ENCODE results near the gene PLA2G2F.

GRCh38 chr1:20139776-20140612 lies 871 bp downstream of the PLA2G2F start:
- TF ChIP-seq CTCF (IDR thresholded peaks at IDR 0.05; ENCODE audit: low read depth, low read length, poor library complexity, severe bottlenecking), result no peak
- no peak for TF ChIP-seq EZH2phosphoT487 (IDR thresholded peaks at IDR 0.05; ENCODE audit: borderline replicate concordance, low read length)
